GM06990 (cell line): ENCODE data around the gene RPL22.

Source experiments
- DNase-seq: peaks from one replicate; pipeline ENCODE4 v3.0.0-alpha.2; 2011; ENCODE audit not compliant: insufficient read length; ENCODE audit errors: extremely low read depth
- H3K27me3 ChIP-seq: replicated peaks from 2 replicates; pipeline ENCODE4 v1.6.0; 2011; ENCODE audit warnings: low read length; ENCODE audit not compliant: control insufficient read depth, insufficient read depth
- H3K36me3 ChIP-seq: 2 replicates; pipeline ENCODE4 v1.5.1; 2011; ENCODE audit warnings: low read length; ENCODE audit not compliant: control insufficient read depth, insufficient read depth
- H3K4me3 ChIP-seq: replicated peaks from 2 replicates; pipeline ENCODE4 v1.5.1; 2011; ENCODE audit warnings: low read depth, mild to moderate bottlenecking, control low read depth, low read length
- CTCF ChIP-seq: IDR thresholded peaks from 2 replicates; pipeline ENCODE4 v1.5.1; 2011; ENCODE audit warnings: low read length, control low read depth, mild to moderate bottlenecking, inconsistent platforms; ENCODE audit not compliant: insufficient read depth, poor library complexity, severe bottlenecking

Gene RPL22

GRCh38 chr1:6185151-6185550 is 14.2 kb downstream of the RPL22 start:
- peaks cover 10% of the 10 kb centered on the region for H3K36me3 ChIP-seq
- H3K27me3 ChIP-seq, result no peaks in the 10 kb centered on the region
- no peak for DNase-seq
- no peak for TF ChIP-seq CTCF
- no peak overlapping the region for H3K4me3 ChIP-seq

- DNase-seq, result no peak
- no peaks in the 10 kb centered on the region for H3K27me3 ChIP-seq
Observed at GRCh38 chr1:6184083-6184783, 15.2 kb downstream of the RPL22 start.

GRCh38 chr1:6183520-6183989 is 15.8 kb downstream of the RPL22 start:
- H3K27me3 ChIP-seq, result no peaks in the 10 kb centered on the region; the same call in 1 of the 2 replicates
- no peak for TF ChIP-seq CTCF

More at GRCh38 chr1:6184083-6184783, 15.2 kb downstream of the RPL22 start:
- H3K4me3 ChIP-seq, result no peak overlapping the region
- no peak for TF ChIP-seq CTCF
- H3K36me3 ChIP-seq, result peaks cover 8% of the 10 kb centered on the region

GRCh38 chr1:6181347-6181770 is 18.0 kb downstream of the RPL22 start:
- peaks cover 4% of the 10 kb centered on the region for H3K36me3 ChIP-seq
- no peak overlapping the region for H3K4me3 ChIP-seq
- no peak for DNase-seq
- no peak for TF ChIP-seq CTCF
- H3K27me3 ChIP-seq, result peaks cover 5% of the 10 kb centered on the region

More at GRCh38 chr1:6183520-6183989, 15.8 kb downstream of the RPL22 start:
- Histone ChIP-seq H3K36me3 (peaks cover 7% of the 10 kb centered on the region), H3K4me3 (no peak overlapping the region)
- no peak for DNase-seq

GRCh38 chr1:6180707-6181311 is 18.6 kb downstream of the RPL22 start:
- Histone ChIP-seq H3K27me3 (peaks cover 5% of the 10 kb centered on the region), H3K36me3 (peaks cover 4% of the 10 kb centered on the region), H3K4me3 (no peak overlapping the region)
- DNase-seq, result no peak
- TF ChIP-seq CTCF, result no peak
